Smooth muscle cell (in vitro differentiated cells): Measurements from ENCODE around the gene WDR33. TPM values are rescaled to one million over a fixed set of nuclear protein-coding genes. Genes with fewer than 3 reads are reported as not detected.
A peak's percentile ranks its signal among the peaks of the same experiment; 100 is the strongest.

Experiments
- DNase-seq: peaks from one replicate; lab custom pipeline; 2025; ENCODE audit not compliant: unreplicated experiment; lab: John Stamatoyannopoulos, UW
- H2AFZ ChIP-seq: fragments of 200-600 bp; sonication (generic); 2 replicates; pipeline ENCODE4 v1.6.0; 2016; ENCODE audit warnings: antibody characterized with exemption, low read depth, mild to moderate bottlenecking
- H3F3A ChIP-seq: fragments of 200-600 bp; sonication (generic); 2 replicates; pipeline ENCODE4 v1.6.0; 2017; ENCODE audit warnings: antibody characterized with exemption, low read depth
- H3K27ac ChIP-seq: fragments of 200-600 bp; sonication (generic); 2 replicates; pipeline ENCODE4 v1.5.1; 2016; ENCODE audit warnings: low read depth, mild to moderate bottlenecking
- H3K27me3 ChIP-seq: fragments of 200-600 bp; sonication (generic); 2 replicates; pipeline ENCODE4 v1.6.1; 2016; ENCODE audit warnings: low read depth, mild to moderate bottlenecking
- H3K36me3 ChIP-seq: fragments of 200-600 bp; sonication (generic); 2 replicates; pipeline ENCODE4 v1.5.1; 2016; ENCODE audit warnings: low read depth
- H3K4me1 ChIP-seq: fragments of 200-600 bp; sonication (generic); 2 replicates; pipeline ENCODE4 v1.5.1; 2016; ENCODE audit warnings: low read depth
- H3K4me2 ChIP-seq: fragments of 200-600 bp; sonication (generic); 2 replicates; pipeline ENCODE4 v1.6.0; 2016; ENCODE audit warnings: mild to moderate bottlenecking
- H3K4me3 ChIP-seq: fragments of 200-600 bp; sonication (generic); 2 replicates; pipeline ENCODE4 v1.5.1; 2016; ENCODE audit warnings: mild to moderate bottlenecking
- H3K79me2 ChIP-seq: fragments of 200-600 bp; sonication (generic); 2 replicates; pipeline ENCODE4 v1.6.0; 2016; ENCODE audit warnings: low read depth, mild to moderate bottlenecking
- H3K9ac ChIP-seq: fragments of 200-600 bp; sonication (generic); 2 replicates; pipeline ENCODE4 v1.6.0; 2016; ENCODE audit warnings: low read depth
- H3K9me3 ChIP-seq: fragments of 200-600 bp; sonication (generic); replicated peaks from 2 replicates; pipeline ENCODE4 v1.5.1; 2016; ENCODE audit warnings: low read depth
- H4K20me1 ChIP-seq: fragments of 200-600 bp; sonication (generic); 2 replicates; pipeline ENCODE4 v1.6.0; 2016; ENCODE audit warnings: low read depth
- WGBS: methylation state at CpG from one replicate; pipeline ENCODE4 v1.1.7; 2016; ENCODE audit warnings: low lambda C conversion rate; 5-methylcytosine and 5-hydroxymethylcytosine counted together
- polyA plus RNA-seq: library from polyadenylated mRNA; unstranded; fragments of >200 nt; fragmentation: Nextera tagmentation; extraction: Ambion mirVana; gene quantifications from 2 replicates; pipeline ENCODE4 v1.2.1, GENCODE V29; 2016
- total RNA-seq: library from RNA; depleted of rRNA; stranded (reverse); fragments of >200 nt; gene quantifications from 2 replicates; pipeline ENCODE4 v1.2.3, GENCODE V29; 2014
- TF ChIP-seq, protein P1 (sequence below): fragments of 200-600 bp; sonication (generic); IDR thresholded peaks from 2 replicates; pipeline ENCODE4 v1.5.1; 2017; ENCODE audit warnings: borderline replicate concordance, mild to moderate bottlenecking, antibody characterized with exemption; ENCODE audit not compliant: insufficient read depth, poor library complexity, severe bottlenecking

Gene WDR33
- total and polyA plus RNA-seq, 2 experiments from 2014 or later, result 30.4 to 43.3 TPM

GRCh38 chr2:127698553-127699355 is 112.2 kb downstream of the WDR33 start:
- H3K79me2 ChIP-seq, result peaks cover 15% of the 10 kb centered on the region
- no peak overlapping the region for H3K27ac ChIP-seq
- H3K4me2 ChIP-seq, result no peak overlapping the region
- peaks cover 18% of the 10 kb centered on the region for H3K4me1 ChIP-seq
- H3K9ac ChIP-seq, result no peak overlapping the region
- no peaks in the 10 kb centered on the region for H3K36me3 ChIP-seq
- WGBS, result 98% methylated on average over 27 of the region's 27 CpGs
- no peaks in the 10 kb centered on the region for H3K9me3 ChIP-seq
- no peak for DNase-seq
- no peak overlapping the region for H3K4me3 ChIP-seq
- H3F3A ChIP-seq, result peaks cover 12% of the 10 kb centered on the region
- TF ChIP-seq, protein P1, sequence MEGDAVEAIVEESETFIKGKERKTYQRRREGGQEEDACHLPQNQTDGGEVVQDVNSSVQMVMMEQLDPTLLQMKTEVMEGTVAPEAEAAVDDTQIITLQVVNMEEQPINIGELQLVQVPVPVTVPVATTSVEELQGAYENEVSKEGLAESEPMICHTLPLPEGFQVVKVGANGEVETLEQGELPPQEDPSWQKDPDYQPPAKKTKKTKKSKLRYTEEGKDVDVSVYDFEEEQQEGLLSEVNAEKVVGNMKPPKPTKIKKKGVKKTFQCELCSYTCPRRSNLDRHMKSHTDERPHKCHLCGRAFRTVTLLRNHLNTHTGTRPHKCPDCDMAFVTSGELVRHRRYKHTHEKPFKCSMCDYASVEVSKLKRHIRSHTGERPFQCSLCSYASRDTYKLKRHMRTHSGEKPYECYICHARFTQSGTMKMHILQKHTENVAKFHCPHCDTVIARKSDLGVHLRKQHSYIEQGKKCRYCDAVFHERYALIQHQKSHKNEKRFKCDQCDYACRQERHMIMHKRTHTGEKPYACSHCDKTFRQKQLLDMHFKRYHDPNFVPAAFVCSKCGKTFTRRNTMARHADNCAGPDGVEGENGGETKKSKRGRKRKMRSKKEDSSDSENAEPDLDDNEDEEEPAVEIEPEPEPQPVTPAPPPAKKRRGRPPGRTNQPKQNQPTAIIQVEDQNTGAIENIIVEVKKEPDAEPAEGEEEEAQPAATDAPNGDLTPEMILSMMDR, result no peak
- H3K27me3 ChIP-seq, result no peaks in the 10 kb centered on the region
- no peak overlapping the region for H2AFZ ChIP-seq
- H4K20me1 ChIP-seq, result no peaks in the 10 kb centered on the region

DNA sequence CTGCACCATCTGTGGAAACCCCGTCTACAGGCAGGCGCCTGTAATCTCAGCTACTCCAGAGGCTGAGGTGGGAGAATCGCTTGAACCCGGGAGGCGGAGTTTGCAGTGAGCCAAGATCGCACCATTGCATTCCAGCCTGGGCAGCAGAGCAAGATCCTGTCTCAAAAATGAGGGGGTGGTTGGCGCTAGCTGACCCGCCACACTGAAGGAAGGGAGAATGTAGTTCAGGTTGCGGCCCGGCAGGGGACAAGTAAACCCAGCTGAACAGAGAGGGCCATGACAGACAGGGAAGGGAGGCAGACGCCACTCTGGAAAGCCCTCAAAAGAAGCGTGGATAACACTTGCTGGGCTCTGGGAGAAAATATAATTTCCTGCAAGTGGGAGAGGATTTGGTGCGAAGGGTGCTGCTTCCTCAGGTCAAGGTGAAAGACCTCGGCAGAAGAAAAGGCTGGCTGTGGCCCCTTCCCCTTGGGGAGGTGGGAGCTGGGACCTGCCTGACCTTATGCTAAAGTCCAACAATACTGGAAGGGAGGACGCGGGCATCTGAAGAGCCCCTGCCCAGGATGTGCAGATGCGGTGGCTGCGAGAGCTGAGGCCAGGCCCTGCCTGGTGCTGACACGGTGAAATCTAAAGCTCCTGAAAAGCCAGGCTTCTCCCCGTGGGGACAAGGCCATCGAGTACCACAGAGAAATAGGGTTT is 113.3 kb downstream of the WDR33 start:
- 95% methylated on average over 21 of the region's 21 CpGs for WGBS
- Histone ChIP-seq H3K36me3 (no peaks in the 10 kb centered on the region), H3K4me1 (peaks cover 11% of the 10 kb centered on the region), H3K27me3 (no peaks in the 10 kb centered on the region), H2AFZ (no peak overlapping the region), H4K20me1 (no peaks in the 10 kb centered on the region), H3K4me2 (no peak overlapping the region), H3K27ac (no peak overlapping the region), H3K9ac (no peak overlapping the region), H3K9me3 (no peaks in the 10 kb centered on the region), H3K4me3 (no peak overlapping the region), H3F3A (peaks cover 5% of the 10 kb centered on the region), H3K79me2 (peaks cover 4% of the 10 kb centered on the region)
- TF ChIP-seq, protein P1, result no peak
- no peak for DNase-seq

GRCh38 chr2:127695491-127696472 is 115.2 kb downstream of the WDR33 start:
- no peak overlapping the region for H3K27ac ChIP-seq
- H3K4me2 ChIP-seq, result peak overlapping the region; percentile 88
- no peaks in the 10 kb centered on the region for H3F3A ChIP-seq
- no peak overlapping the region for H3K9ac ChIP-seq
- H3K36me3 ChIP-seq, result no peaks in the 10 kb centered on the region
- H2AFZ ChIP-seq, result peak overlapping the region; percentile 69
- H3K4me1 ChIP-seq, result peaks cover 3% of the 10 kb centered on the region
- peak overlapping the region; percentile 42 for H3K4me3 ChIP-seq
- peaks cover 1% of the 10 kb centered on the region for H3K9me3 ChIP-seq
- no peak for DNase-seq
- no peaks in the 10 kb centered on the region for H3K27me3 ChIP-seq
- TF ChIP-seq, protein P1, result peak; percentile 45
- WGBS, result 41% methylated on average over 48 of the region's 52 CpGs
- no peaks in the 10 kb centered on the region for H3K79me2 ChIP-seq
- H4K20me1 ChIP-seq, result no peaks in the 10 kb centered on the region
